ENCODE measurements around the gene PNLIPRP3. TPM values are rescaled to one million over a fixed set of nuclear protein-coding genes. Genes with fewer than 3 reads are reported as not detected.

The PNLIPRP3 gene
- total RNA-seq, 1 experiment from 2014 or later, result not detected

DNA sequence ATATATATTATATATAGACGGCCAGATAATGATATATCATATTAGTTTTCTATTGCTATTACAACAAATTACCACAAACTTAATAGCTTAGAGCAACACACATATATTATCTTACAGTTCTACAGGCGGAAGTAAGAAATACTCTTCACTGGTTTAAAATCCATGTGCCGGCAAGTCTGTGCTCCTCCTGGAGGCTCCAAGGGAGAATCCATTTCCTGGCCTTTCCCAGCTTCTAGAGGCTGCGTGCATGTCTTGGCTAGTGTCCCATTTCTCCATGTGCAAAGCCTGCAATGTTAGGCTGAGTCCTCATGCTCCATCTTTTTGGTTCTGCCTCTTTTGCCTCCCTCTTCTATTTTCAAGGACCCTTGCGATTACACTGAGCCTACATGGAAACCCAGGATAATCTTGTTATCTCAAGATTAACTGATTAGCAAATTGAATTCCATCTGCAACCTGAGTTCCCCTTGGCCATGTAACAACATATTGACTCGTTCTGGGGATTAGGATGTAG, 23.9 kb upstream of the PNLIPRP3 start:
- no peaks in the 10 kb centered on the region for H3K9me3 Mint-ChIP-seq
- H2AK5ac ChIP-seq (ENCODE audit: insufficient read length, low read length), result no peak overlapping the region
- H2BK12ac ChIP-seq (ENCODE audit: insufficient read length, low read depth, low read length), result no peak overlapping the region
- no peak overlapping the region for H2BK120ac ChIP-seq (ENCODE audit: low read depth, low read length, poor library complexity, severe bottlenecking)
- no peaks in the 10 kb centered on the region for H3K27me3 Mint-ChIP-seq (ENCODE audit: low read depth)
- H2BK5ac ChIP-seq (ENCODE audit: insufficient read length, low read length), result no peak overlapping the region
- H3K18ac ChIP-seq (ENCODE audit: insufficient read length, low read depth, low read length), result no peak overlapping the region
- no peaks in the 10 kb centered on the region for H4K20me1 ChIP-seq (ENCODE audit: control insufficient read depth, insufficient read depth, insufficient read length)
- no CpG with 5 or more reads among the region's 6 CpGs for WGBS (ENCODE audit: extremely low coverage, insufficient read length, low lambda C conversion rate)
- no peaks in the 10 kb centered on the region for H3K36me3 Mint-ChIP-seq (ENCODE audit: insufficient read depth in 1 of 3, low read depth in 3 of 3)
- no peak overlapping the region for H3K27ac Mint-ChIP-seq
- DNase-seq, result no peak
- no peak overlapping the region for H4K5ac ChIP-seq (ENCODE audit: insufficient read length, low read depth, low read length)
- no peak overlapping the region for H3K4me2 ChIP-seq (ENCODE audit: insufficient read depth, insufficient read length, low read length)
- no peak overlapping the region for H3K4me3 Mint-ChIP-seq
- no peak overlapping the region for H4K8ac ChIP-seq (replicated peaks; ENCODE audit: insufficient read length, low read depth, low read length)
- no peaks in the 10 kb centered on the region for H3K27me3 ChIP-seq (ENCODE audit: insufficient read depth, low read length)
- no peak overlapping the region for H3K27ac ChIP-seq (ENCODE audit: insufficient read length, low read depth, low read length)
- H3K23me2 ChIP-seq (ENCODE audit: insufficient read length, low read depth, low read length, poor library complexity, severe bottlenecking), result no peaks in the 10 kb centered on the region
- no peaks in the 10 kb centered on the region for H3K79me1 ChIP-seq (ENCODE audit: insufficient read depth, low read depth, low read length, poor library complexity, severe bottlenecking)
- H3K56ac ChIP-seq (ENCODE audit: insufficient read length, low read depth, low read length), result no peak overlapping the region
- TF ChIP-seq, protein P1, sequence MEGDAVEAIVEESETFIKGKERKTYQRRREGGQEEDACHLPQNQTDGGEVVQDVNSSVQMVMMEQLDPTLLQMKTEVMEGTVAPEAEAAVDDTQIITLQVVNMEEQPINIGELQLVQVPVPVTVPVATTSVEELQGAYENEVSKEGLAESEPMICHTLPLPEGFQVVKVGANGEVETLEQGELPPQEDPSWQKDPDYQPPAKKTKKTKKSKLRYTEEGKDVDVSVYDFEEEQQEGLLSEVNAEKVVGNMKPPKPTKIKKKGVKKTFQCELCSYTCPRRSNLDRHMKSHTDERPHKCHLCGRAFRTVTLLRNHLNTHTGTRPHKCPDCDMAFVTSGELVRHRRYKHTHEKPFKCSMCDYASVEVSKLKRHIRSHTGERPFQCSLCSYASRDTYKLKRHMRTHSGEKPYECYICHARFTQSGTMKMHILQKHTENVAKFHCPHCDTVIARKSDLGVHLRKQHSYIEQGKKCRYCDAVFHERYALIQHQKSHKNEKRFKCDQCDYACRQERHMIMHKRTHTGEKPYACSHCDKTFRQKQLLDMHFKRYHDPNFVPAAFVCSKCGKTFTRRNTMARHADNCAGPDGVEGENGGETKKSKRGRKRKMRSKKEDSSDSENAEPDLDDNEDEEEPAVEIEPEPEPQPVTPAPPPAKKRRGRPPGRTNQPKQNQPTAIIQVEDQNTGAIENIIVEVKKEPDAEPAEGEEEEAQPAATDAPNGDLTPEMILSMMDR (conservative IDR thresholded peaks at IDR 0.05), result no peak
- H3K23ac ChIP-seq (ENCODE audit: insufficient read length, low read depth, low read length), result no peak overlapping the region
- H2BK20ac ChIP-seq (ENCODE audit: low read depth, low read length, poor library complexity, severe bottlenecking), result no peak overlapping the region
- no peaks in the 10 kb centered on the region for H3K79me2 ChIP-seq (ENCODE audit: insufficient read depth, low read length)
- H3T11ph ChIP-seq (ENCODE audit: low read length), result no peak overlapping the region
- H3K4ac ChIP-seq (ENCODE audit: low read depth, low read length), result no peak overlapping the region
- no peaks in the 10 kb centered on the region for H3K4me1 ChIP-seq (ENCODE audit: insufficient read depth, low read length)
- no peaks in the 10 kb centered on the region for H3K9me3 ChIP-seq (ENCODE audit: control insufficient read depth, low read depth, low read length)
- no peak overlapping the region for H2BK15ac ChIP-seq (ENCODE audit: low read depth, low read length)
- peaks cover 2 to 3% of the 10 kb centered on the region in 2 experiments; a peak in 2 of 4 replicates for H3K4me1 Mint-ChIP-seq
- H3K9ac ChIP-seq (ENCODE audit: extremely low read depth, insufficient read length, low read length), result no peak overlapping the region
- H3K14ac ChIP-seq (ENCODE audit: insufficient read depth, low read length), result no peak overlapping the region
- no peak overlapping the region for H4K91ac ChIP-seq (ENCODE audit: insufficient read length, low read depth, low read length)
- no peak overlapping the region for H2AFZ ChIP-seq (ENCODE audit: low read length)
